CD14-positive monocyte (primary cell): ENCODE measurements around the gene PRKCA. TPM values are rescaled to one million over a fixed set of nuclear protein-coding genes. Genes with fewer than 3 reads are reported as not detected.

Experiments used
- DNase-seq, 3 donors: peaks; one replicate each; pipeline ENCODE4 v3.0.0-alpha.2; 2011 to 2022
- H2AFZ ChIP-seq: 2 replicates; pipeline ENCODE4 v1.6.0; 2012; ENCODE audit warnings: mild to moderate bottlenecking, low read depth, low read length, inconsistent platforms; ENCODE audit not compliant: insufficient read depth, poor library complexity, severe bottlenecking
- H3K27ac ChIP-seq, 2 donors: 1 replicate in 1 of 2; 2 replicates in 1 of 2; pipeline ENCODE4 v1.5.1; 2012 to 2013; ENCODE audit warnings: low read length in 2 of 2, control low read depth in 1 of 2, inconsistent platforms in 1 of 2, low read depth in 1 of 2, mild to moderate bottlenecking in 1 of 2
- H3K27me3 ChIP-seq, 2 donors: one replicate each; pipeline versions ENCODE4 v1.6.0 to v1.6.1; 2011 to 2013; ENCODE audit warnings: low read length in 2 of 2; ENCODE audit not compliant: control insufficient read depth in 2 of 2, insufficient read depth in 2 of 2
- H3K36me3 ChIP-seq, 2 donors: replicated peaks in 1 of 2; 1 replicate in 1 of 2; 2 replicates in 1 of 2; pipeline versions ENCODE4 v1.5.1 to v1.6.1; 2012 to 2013; ENCODE audit warnings: low read length in 2 of 2, control low read depth in 1 of 2, inconsistent platforms in 1 of 2, mild to moderate bottlenecking in 1 of 2; ENCODE audit not compliant: insufficient read depth in 2 of 2, control insufficient read depth in 1 of 2
- H3K4me1 ChIP-seq, 2 donors: 1 replicate in 1 of 2; 2 replicates in 1 of 2; pipeline versions ENCODE4 v1.5.1 to v1.6.1; 2012 to 2013; ENCODE audit warnings: low read length in 2 of 2, control low read depth in 1 of 2, inconsistent platforms in 1 of 2, mild to moderate bottlenecking in 1 of 2, moderate library complexity in 1 of 2; ENCODE audit not compliant: insufficient read depth in 2 of 2, control insufficient read depth in 1 of 2
- H3K4me2 ChIP-seq: replicated peaks from 2 replicates; pipeline ENCODE3; 2012; ENCODE audit warnings: low read length, moderate library complexity, mild to moderate bottlenecking; ENCODE audit not compliant: poor library complexity, severe bottlenecking; ENCODE audit errors: extremely low read depth
- H3K4me3 ChIP-seq, 3 experiments: fragments of 200-600 bp in 1 of 3; sonication (generic) in 1 of 3; replicated peaks in 1 of 3; 1 replicate in 2 of 3; 2 replicates in 1 of 3; pipeline ENCODE4 v1.5.1; 2011 to 2013; ENCODE audit warnings: low read length in 3 of 3, mild to moderate bottlenecking in 3 of 3, control low read depth in 2 of 3, low read depth in 2 of 3, inconsistent platforms in 1 of 3, moderate library complexity in 1 of 3
- H3K79me2 ChIP-seq: 2 replicates; pipeline ENCODE4 v1.6.0; 2012; ENCODE audit warnings: mild to moderate bottlenecking, control low read depth, inconsistent platforms, low read length, moderate library complexity; ENCODE audit not compliant: insufficient read depth
- H3K9ac ChIP-seq: 2 replicates; pipeline ENCODE4 v1.6.0; 2017; ENCODE audit warnings: low read length, mild to moderate bottlenecking; ENCODE audit not compliant: insufficient read depth, poor library complexity, severe bottlenecking
- H3K9me3 ChIP-seq, 2 donors: replicated peaks in 1 of 2; 1 replicate in 1 of 2; 2 replicates in 1 of 2; pipeline versions ENCODE4 v1.5.1 to v1.6.1; 2012 to 2013; ENCODE audit warnings: low read length in 2 of 2, control low read depth in 1 of 2; ENCODE audit not compliant: control insufficient read depth in 1 of 2, insufficient read depth in 1 of 2
- H4K20me1 ChIP-seq: 2 replicates; pipeline ENCODE4 v1.6.0; 2012; ENCODE audit warnings: mild to moderate bottlenecking, low read length, control low read depth, moderate library complexity; ENCODE audit not compliant: insufficient read depth
- H3K27ac Mint-ChIP-seq, 7 donors: one replicate each; pipeline ENCODE4 v1.8.0; 2020; ENCODE audit warnings: mild to moderate bottlenecking in 7 of 7, mixed read lengths in 7 of 7, moderate library complexity in 6 of 7, inconsistent platforms in 2 of 7
- H3K27me3 Mint-ChIP-seq, 3 donors: one replicate each; pipeline ENCODE4 v1.8.0; 2021 to 2022; ENCODE audit warnings: low read depth in 3 of 3, mild to moderate bottlenecking in 3 of 3, mixed read lengths in 3 of 3, moderate library complexity in 3 of 3, inconsistent platforms in 1 of 3
- H3K36me3 Mint-ChIP-seq, 2 donors: one replicate each; pipeline ENCODE4 v1.8.0; 2020; ENCODE audit warnings: mixed read lengths in 2 of 2, inconsistent platforms in 1 of 2, mild to moderate bottlenecking in 1 of 2
- H3K4me1 Mint-ChIP-seq: one replicate; pipeline ENCODE4 v1.8.0; 2020; ENCODE audit warnings: mild to moderate bottlenecking, mixed read lengths
- H3K4me3 Mint-ChIP-seq, 2 donors: one replicate each; pipeline ENCODE4 v1.8.0; 2020; ENCODE audit warnings: mild to moderate bottlenecking in 2 of 2, mixed read lengths in 2 of 2, moderate library complexity in 1 of 2
- H3K9me3 Mint-ChIP-seq, 7 donors: one replicate each; pipeline ENCODE4 v1.8.0; 2020 to 2022; ENCODE audit warnings: mixed read lengths in 7 of 7, mild to moderate bottlenecking in 6 of 7, moderate library complexity in 6 of 7, inconsistent platforms in 2 of 7
- CTCF ChIP-seq: fragments of 200-600 bp; IDR thresholded peaks from one replicate; pipeline ENCODE4 v1.8.0; 2022; ENCODE audit warnings: antibody characterized with exemption, mild to moderate bottlenecking
- WGBS: methylation state at CpG from one replicate; pipeline ENCODE4 v1.1.5; 2013; ENCODE audit warnings: missing lambda C conversion rate; ENCODE audit not compliant: insufficient coverage; 5-methylcytosine and 5-hydroxymethylcytosine counted together
- intact Hi-C, 2 donors: fragments of 100-400 bp; cut with micrococcal nuclease; formaldehyde crosslinking; loops; one replicate each; pipeline versions ENCODE4 v1.15.0 to v1.15.1; 2023
- polyA plus RNA-seq, 3 donors: library from polyadenylated mRNA; depleted of rRNA in 1 of 3; unstranded in 2 of 3; stranded (reverse) in 1 of 3; fragments of 300-500 nt in 2 of 3; fragments of >200 nt in 1 of 3; fragmentation: Illumina TruSeq in 2 of 3; gene quantifications; 1 replicate in 2 of 3; 2 replicates in 1 of 3; pipeline ENCODE4 v1.2.3, GENCODE V29; 2012 to 2021

Gene PRKCA
- polyA plus RNA-seq, 3 donors: 0.22 to 7.1 (median 0.30) TPM

- peak overlapping the region in 6 of 7 donors; percentile 18 to 78 (median 36) for H3K27ac Mint-ChIP-seq
- peaks cover 7% of the 10 kb centered on the region for H3K4me1 Mint-ChIP-seq
- Histone ChIP-seq H3K36me3 (peaks cover 34 to 83% of the 10 kb centered on the region in 2 donors), H3K4me2 (no peak overlapping the region), H3K27me3 (no peaks in the 10 kb centered on the region), H3K4me1 (peaks cover 0 to 5% of the 10 kb centered on the region in 2 donors), H3K79me2 (no peaks in the 10 kb centered on the region), H3K9me3 (peaks cover 2 to 3% of the 10 kb centered on the region in 2 donors), H3K27ac (peak overlapping the region in 1 of 2 donors; percentile 63), H3K9ac (no peak overlapping the region), H2AFZ (no peak overlapping the region), H3K4me3 (no peak overlapping the region), H4K20me1 (no peaks in the 10 kb centered on the region)
- no peak overlapping the region for H3K4me3 Mint-ChIP-seq
- peak; percentile 4 to 8 (median 5) for DNase-seq
- intact Hi-C loops: no loop called here
- H3K36me3 Mint-ChIP-seq: peaks cover 71 to 81% of the 10 kb centered on the region in 2 donors
- WGBS: 84% methylated on average over 10 of the region's 12 CpGs
- peaks cover 0 to 1% (median 0%) of the 10 kb centered on the region in 3 donors for H3K27me3 Mint-ChIP-seq
- peaks cover under 1 to 5% (median 1%) of the 10 kb centered on the region in 7 donors for H3K9me3 Mint-ChIP-seq
- TF ChIP-seq CTCF: no peak
Observed at GRCh38 chr17:66691644-66692420, 389.4 kb downstream of the PRKCA start.

- H3K4me3 Mint-ChIP-seq: no peak overlapping the region
- Histone ChIP-seq H3K79me2 (no peaks in the 10 kb centered on the region), H3K9me3 (peaks cover 5 to 6% of the 10 kb centered on the region in 2 donors), H2AFZ (no peak overlapping the region), H3K27ac (peak overlapping the region in 1 of 2 donors; percentile 18), H3K4me1 (peaks cover 0 to 5% of the 10 kb centered on the region in 2 donors), H4K20me1 (no peaks in the 10 kb centered on the region), H3K36me3 (peaks cover 35 to 83% of the 10 kb centered on the region in 2 donors), H3K4me2 (no peak overlapping the region), H3K27me3 (no peaks in the 10 kb centered on the region), H3K4me3 (no peak overlapping the region), H3K9ac (no peak overlapping the region)
- H3K27ac Mint-ChIP-seq: no peak overlapping the region
- no peak for TF ChIP-seq CTCF
- WGBS: 58% methylated on average over 2 of the region's 3 CpGs
- H3K27me3 Mint-ChIP-seq: peaks cover 0 to 1% (median 0%) of the 10 kb centered on the region in 3 donors
- intact Hi-C loops: no loop called here
- H3K36me3 Mint-ChIP-seq: peaks cover 73 to 81% of the 10 kb centered on the region in 2 donors
- no peak for DNase-seq
- H3K4me1 Mint-ChIP-seq: peaks cover 7% of the 10 kb centered on the region
- peaks cover 2 to 9% (median 5%) of the 10 kb centered on the region in 7 donors for H3K9me3 Mint-ChIP-seq
Observed at GRCh38 chr17:66692421-66692690, 389.9 kb downstream of the PRKCA start.
